H1 (cell line): ENCODE data around the gene FBLN2.

Experiments used
- CHD2 ChIP-seq: IDR thresholded peaks from 2 replicates; pipeline ENCODE4 v1.6.1; 2012; ENCODE audit warnings: low read length, improper control_type of control experiment
- CTCF ChIP-seq, 3 experiments: IDR thresholded peaks; 1 replicate in 2 of 3; 2 replicates in 1 of 3; pipeline versions ENCODE4 v1.5.1 to v1.6.1; 2011; ENCODE audit warnings: low read length in 3 of 3, mild to moderate bottlenecking in 3 of 3, inconsistent platforms in 2 of 3, low read depth in 1 of 3, moderate library complexity in 1 of 3; ENCODE audit not compliant: insufficient read depth in 1 of 3; ENCODE audit errors: control extremely low read depth in 1 of 3
- EP300 ChIP-seq, 2 experiments: IDR thresholded peaks; 1 replicate in 1 of 2; 2 replicates in 1 of 2; pipeline ENCODE4 v1.6.1; 2011 to 2012; ENCODE audit warnings: low read depth in 2 of 2, low read length in 2 of 2, mild to moderate bottlenecking in 2 of 2, borderline replicate concordance in 1 of 2, inconsistent platforms in 1 of 2, moderate library complexity in 1 of 2
- GABPA ChIP-seq: IDR thresholded peaks from 2 replicates; pipeline ENCODE4 v1.6.1; 2011; ENCODE audit warnings: mild to moderate bottlenecking, low read length, moderate library complexity, borderline replicate concordance; ENCODE audit not compliant: insufficient read depth
- POLR2A ChIP-seq, 2 experiments: IDR thresholded peaks; 1 replicate in 1 of 2; 2 replicates in 1 of 2; pipeline ENCODE4 v1.6.1; 2011; ENCODE audit warnings: low read depth in 2 of 2, low read length in 2 of 2, mild to moderate bottlenecking in 2 of 2; ENCODE audit errors: control extremely low read depth in 1 of 2
- POLR2AphosphoS5 ChIP-seq: IDR thresholded peaks from 2 replicates; pipeline ENCODE4 v1.6.1; 2011; ENCODE audit warnings: low read depth, low read length
- RAD21 ChIP-seq, 2 experiments: IDR thresholded peaks in 1 of 2; conservative IDR thresholded peaks in 1 of 2; 2 replicates each; pipeline ENCODE4 v1.6.1; 2011; ENCODE audit warnings: low read depth in 2 of 2, low read length in 2 of 2, improper control_type of control experiment in 1 of 2, inconsistent platforms in 1 of 2, mild to moderate bottlenecking in 1 of 2, moderate library complexity in 1 of 2
- SIN3A ChIP-seq, 2 experiments: IDR thresholded peaks in 1 of 2; conservative IDR thresholded peaks in 1 of 2; 2 replicates each; pipeline ENCODE4 v1.6.1; 2011 to 2012; ENCODE audit warnings: low read length in 2 of 2, improper control_type of control experiment in 1 of 2, low read depth in 1 of 2, mild to moderate bottlenecking in 1 of 2
- SIX5 ChIP-seq: IDR thresholded peaks from 2 replicates; pipeline ENCODE4 v1.6.1; 2011; ENCODE audit warnings: mild to moderate bottlenecking, low read depth, low read length
- SRF ChIP-seq: IDR thresholded peaks from 2 replicates; pipeline ENCODE4 v1.6.1; 2011; ENCODE audit warnings: mild to moderate bottlenecking, low read depth, low read length, moderate library complexity
- SUZ12 ChIP-seq: fragments of 200-600 bp; sonication (generic); IDR thresholded peaks from 2 replicates; pipeline ENCODE4 v1.6.1; 2012; ENCODE audit warnings: mild to moderate bottlenecking, inconsistent platforms, low read length, moderate library complexity, mixed read lengths
- TAF1 ChIP-seq: IDR thresholded peaks from 2 replicates; pipeline ENCODE4 v1.6.1; 2011; ENCODE audit warnings: mild to moderate bottlenecking, low read depth, low read length
- TAF7 ChIP-seq: optimal IDR thresholded peaks from 2 replicates; pipeline ENCODE3; 2011; ENCODE audit warnings: low read depth, mild to moderate bottlenecking, inconsistent platforms, low read length, moderate library complexity, borderline replicate concordance

DNA sequence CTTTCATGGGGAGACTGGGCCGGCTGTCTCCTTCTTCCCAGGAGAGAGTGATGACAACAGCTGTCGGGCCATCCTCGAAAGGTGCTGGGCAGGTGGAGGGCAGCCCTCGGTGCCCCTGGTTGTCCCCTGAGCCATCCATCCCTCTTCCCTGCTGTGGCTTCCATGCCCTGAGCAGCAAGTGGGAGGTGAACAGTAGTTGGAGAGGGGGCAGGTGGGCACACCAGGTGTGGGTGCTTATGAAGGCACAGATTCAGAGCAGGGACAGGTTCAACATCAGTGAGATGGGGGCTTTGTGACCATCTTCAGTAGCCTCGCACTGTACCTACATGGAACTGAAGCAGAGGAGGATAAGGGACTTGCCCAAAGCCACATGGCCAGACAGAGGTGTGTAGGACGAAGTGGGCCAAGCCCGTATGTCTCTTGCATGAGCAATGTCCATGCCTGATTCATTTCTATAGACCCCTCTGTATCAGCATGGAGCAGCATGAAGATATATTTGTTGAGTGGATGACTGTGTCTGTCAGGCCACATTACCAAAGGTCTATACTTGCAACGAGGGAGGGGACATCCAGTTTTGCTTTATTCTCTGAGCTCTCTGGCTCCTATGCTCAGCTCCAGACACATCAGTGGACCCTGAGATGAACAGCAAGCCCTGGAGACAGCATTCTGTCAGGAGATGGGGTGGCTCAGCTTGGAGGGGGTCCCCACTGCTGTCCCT is 107.8 kb downstream of the FBLN2 start:
- TF ChIP-seq SIN3A (conservative IDR thresholded peaks at IDR 0.05 in 1 of 2, IDR thresholded peaks at IDR 0.05 in 1 of 2; ENCODE audit: low read depth in 1 of 2, low read length in 2 of 2) (no peak), GABPA (no peak), CTCF (IDR thresholded peaks at IDR 0.05; ENCODE audit: control extremely low read depth in 1 of 3, insufficient read depth in 1 of 3, low read depth in 1 of 3, low read length in 3 of 3) (no peak), POLR2AphosphoS5 (no peak), POLR2A (IDR thresholded peaks at IDR 0.05; ENCODE audit: control extremely low read depth in 1 of 2, low read depth in 2 of 2, low read length in 2 of 2) (no peak), SUZ12 (no peak), CHD2 (no peak), TAF1 (no peak), RAD21 (IDR thresholded peaks at IDR 0.05 in 1 of 2, conservative IDR thresholded peaks at IDR 0.05 in 1 of 2; ENCODE audit: low read depth in 2 of 2, low read length in 2 of 2) (no peak), SRF (no peak), EP300 (IDR thresholded peaks at IDR 0.05; ENCODE audit: borderline replicate concordance in 1 of 2, low read depth in 2 of 2, low read length in 2 of 2) (no peak), SIX5 (no peak), TAF7 (no peak)
